ENCODE measurements around the gene RAD51B.

Gene RAD51B

GRCh38 chr14:68133856-68134255, 314.3 kb downstream of the RAD51B start:
- in situ Hi-C loops (cut with HindIII; ENCODE audit: low pct_ligation_motif_present, low sequenced_read_pairs), result no loop called here
- DNase-seq, result no peak
- Histone ChIP-seq H3K27ac (no peak overlapping the region), H3K27me3 (replicated peaks) (no peaks in the 10 kb centered on the region), H3K36me3 (replicated peaks) (no peaks in the 10 kb centered on the region), H3K4me3 (ENCODE audit: low read depth, low read length) (no peak overlapping the region)
- TF ChIP-seq CTCF (IDR thresholded peaks at IDR 0.05; ENCODE audit: low read depth, low read length, missing control alignments), result no peak

DNA sequence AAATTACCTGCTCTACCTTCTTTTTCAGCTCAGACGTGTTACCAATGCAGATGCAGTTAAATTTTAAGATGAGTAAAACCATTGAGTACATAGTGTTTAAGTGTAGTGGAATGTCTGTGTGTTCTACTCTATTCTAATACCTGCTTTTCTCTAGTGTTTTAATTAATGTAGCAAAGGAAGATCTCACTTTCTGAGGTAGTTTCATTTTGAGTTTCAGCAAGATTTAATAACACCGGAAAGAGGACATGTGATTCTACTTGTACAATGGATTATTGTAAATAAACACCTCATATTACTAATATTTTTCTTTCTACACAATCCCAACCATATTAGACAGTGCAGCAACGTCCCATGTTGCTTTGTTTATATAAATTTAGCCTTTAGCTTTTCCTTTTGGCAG, 315.4 kb downstream of the RAD51B start:
- H3K27me3 ChIP-seq (replicated peaks), result no peaks in the 10 kb centered on the region
- no peak for TF ChIP-seq CTCF (IDR thresholded peaks at IDR 0.05; ENCODE audit: low read depth, low read length, missing control alignments)
- in situ Hi-C loops (cut with HindIII; ENCODE audit: low pct_ligation_motif_present, low sequenced_read_pairs), result no loop called here
- H3K4me3 ChIP-seq (ENCODE audit: low read depth, low read length), result no peak overlapping the region
- no peak for DNase-seq
- H3K36me3 ChIP-seq (replicated peaks), result no peaks in the 10 kb centered on the region
- H3K27ac ChIP-seq, result peak overlapping the region; percentile 38

DNA sequence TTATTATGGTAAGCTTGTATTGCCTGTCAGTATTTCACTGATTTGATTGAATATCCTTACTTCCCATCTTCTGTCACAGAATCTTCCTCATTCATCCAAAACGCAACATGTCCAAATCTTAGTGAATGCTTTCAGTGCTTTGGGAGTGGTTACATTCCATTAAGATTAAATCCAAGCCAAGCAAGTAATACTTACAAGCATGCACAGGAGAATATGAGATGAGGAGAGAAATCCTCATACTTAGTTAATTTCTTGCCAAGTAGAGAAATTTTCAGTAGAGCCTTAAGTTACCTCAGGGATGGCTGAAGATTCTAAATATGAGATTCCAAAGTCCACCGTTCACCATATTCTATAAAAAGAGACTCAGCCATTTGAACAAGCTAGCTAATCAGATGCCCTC, 316.0 kb downstream of the RAD51B start:
- H3K27ac ChIP-seq, result peak overlapping the region; percentile 38
- in situ Hi-C loops (cut with HindIII; ENCODE audit: low pct_ligation_motif_present, low sequenced_read_pairs), result no loop called here
- DNase-seq, result no peak

DNA sequence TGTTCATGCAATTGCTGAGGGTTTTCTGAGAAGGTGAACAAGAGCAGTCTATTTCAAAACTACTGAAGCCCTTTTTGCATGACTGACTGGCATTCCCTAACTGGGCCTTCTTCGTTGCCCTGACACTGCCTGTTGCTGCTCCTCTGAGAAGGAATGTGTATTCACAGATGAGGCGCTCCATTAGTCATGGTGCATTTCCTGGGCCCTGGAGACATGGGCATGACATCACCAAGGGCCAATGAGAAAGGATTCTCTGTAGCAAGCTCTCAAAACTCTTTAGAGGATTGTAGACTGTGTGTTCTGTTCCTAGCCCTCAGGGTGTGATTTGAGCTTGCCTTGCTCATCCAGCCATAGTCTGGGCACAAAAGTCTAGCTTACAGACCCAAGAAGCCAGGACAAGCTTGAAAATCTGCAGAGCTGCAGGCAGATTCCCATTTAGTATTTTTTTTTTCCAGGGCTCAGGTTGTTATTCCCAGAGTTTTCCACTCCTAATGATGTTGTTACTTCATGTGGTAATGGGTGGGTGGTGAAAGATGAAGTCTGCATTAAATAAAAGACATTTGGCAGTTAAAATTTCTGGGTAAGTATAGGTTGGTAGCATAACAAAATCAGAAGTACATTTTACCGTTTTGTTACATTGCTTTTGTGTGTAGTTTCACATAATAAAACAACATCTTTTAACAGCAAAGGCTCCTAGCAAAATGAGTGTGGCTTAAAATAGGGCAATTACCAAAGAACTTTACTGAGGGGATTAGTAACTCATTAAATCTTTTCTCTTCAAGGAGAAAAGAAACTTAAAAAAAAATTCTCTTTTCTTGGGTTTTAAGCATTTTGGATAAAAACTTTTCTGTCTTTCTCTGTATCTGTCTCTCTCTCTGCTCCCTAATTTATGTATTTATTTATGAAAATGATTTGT, 318.4 kb downstream of the RAD51B start:
- TF ChIP-seq CTCF (IDR thresholded peaks at IDR 0.05; ENCODE audit: low read depth, low read length, missing control alignments), result no peak
- H3K4me3 ChIP-seq (ENCODE audit: low read depth, low read length), result no peak overlapping the region
- in situ Hi-C loops (cut with HindIII; ENCODE audit: low pct_ligation_motif_present, low sequenced_read_pairs), result no loop called here
- H3K27ac ChIP-seq, result peak overlapping the region; percentile 88
- DNase-seq, result peak; percentile 99
- no peaks in the 10 kb centered on the region for H3K27me3 ChIP-seq (replicated peaks)
- H3K36me3 ChIP-seq (replicated peaks), result no peaks in the 10 kb centered on the region

More for the DNA sequence above, 316.0 kb downstream of the RAD51B start:
- no peaks in the 10 kb centered on the region for H3K27me3 ChIP-seq (replicated peaks)
- no peak for TF ChIP-seq CTCF (IDR thresholded peaks at IDR 0.05; ENCODE audit: low read depth, low read length, missing control alignments)
- no peak overlapping the region for H3K4me3 ChIP-seq (ENCODE audit: low read depth, low read length)
- H3K36me3 ChIP-seq (replicated peaks), result no peaks in the 10 kb centered on the region

DNA sequence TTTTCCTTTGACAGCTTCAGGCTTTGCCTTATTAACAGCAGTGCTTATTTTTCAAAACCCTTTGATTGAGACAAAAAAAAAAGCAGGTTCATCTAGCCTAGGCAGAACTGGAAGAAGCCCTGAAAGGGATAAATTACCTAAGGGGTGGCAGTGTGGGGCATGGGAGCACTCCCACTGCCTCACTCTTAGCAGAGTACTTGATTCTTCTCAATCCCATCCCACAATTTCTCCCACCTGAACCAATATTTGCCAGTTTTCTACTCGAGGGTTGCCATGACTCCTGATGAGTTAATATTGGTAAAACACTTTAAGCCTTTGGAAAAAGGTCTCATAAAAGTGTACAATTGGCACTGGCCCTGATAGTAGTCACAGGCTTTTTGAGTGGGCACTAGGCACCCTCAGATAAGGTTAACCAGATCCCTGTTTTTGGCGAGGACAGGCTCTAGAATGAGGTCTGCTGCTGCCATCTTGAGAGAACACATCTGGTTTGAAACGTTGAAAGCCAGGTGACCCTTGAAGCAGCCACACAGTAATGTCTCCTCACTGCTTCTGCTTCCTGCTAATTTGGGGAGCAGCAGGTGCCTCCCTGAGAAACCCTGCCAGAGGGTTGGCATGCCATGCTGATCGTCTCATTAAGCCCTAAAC, 320.0 kb downstream of the RAD51B start:
- peak overlapping the region; percentile 91 for H3K27ac ChIP-seq
- no peaks in the 10 kb centered on the region for H3K27me3 ChIP-seq (replicated peaks)
- no peak overlapping the region for H3K4me3 ChIP-seq (ENCODE audit: low read depth, low read length)
- no peak for DNase-seq
- in situ Hi-C loops (cut with HindIII; ENCODE audit: low pct_ligation_motif_present, low sequenced_read_pairs), result no loop called here
- no peaks in the 10 kb centered on the region for H3K36me3 ChIP-seq (replicated peaks)
- no peak for TF ChIP-seq CTCF (IDR thresholded peaks at IDR 0.05; ENCODE audit: low read depth, low read length, missing control alignments)
